Measurements from ENCODE around the gene TPCN2.
A peak's percentile ranks its signal among the peaks of the same experiment; 100 is the strongest.

Gene TPCN2

DNA sequence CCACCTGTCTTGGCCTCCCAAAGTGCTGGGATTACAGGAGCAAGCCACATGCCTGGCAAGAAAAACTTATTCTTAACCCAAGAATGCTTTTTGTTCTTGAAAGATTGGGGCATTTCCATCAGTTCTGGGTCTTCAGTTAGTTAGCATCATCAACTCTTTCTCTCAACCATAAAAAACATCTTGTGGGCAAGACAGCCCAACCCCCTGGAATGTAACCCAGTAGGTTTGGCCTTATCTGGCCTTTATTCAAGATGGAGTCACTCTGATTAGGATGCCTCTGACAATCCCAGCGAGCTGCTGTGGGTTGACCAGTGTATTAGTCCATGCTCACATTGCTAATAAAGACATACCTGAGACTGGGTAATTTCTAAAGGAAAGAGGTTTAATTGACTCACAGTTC is 9.2 kb upstream of the TPCN2 start:
- no peak for DNase-seq

DNA sequence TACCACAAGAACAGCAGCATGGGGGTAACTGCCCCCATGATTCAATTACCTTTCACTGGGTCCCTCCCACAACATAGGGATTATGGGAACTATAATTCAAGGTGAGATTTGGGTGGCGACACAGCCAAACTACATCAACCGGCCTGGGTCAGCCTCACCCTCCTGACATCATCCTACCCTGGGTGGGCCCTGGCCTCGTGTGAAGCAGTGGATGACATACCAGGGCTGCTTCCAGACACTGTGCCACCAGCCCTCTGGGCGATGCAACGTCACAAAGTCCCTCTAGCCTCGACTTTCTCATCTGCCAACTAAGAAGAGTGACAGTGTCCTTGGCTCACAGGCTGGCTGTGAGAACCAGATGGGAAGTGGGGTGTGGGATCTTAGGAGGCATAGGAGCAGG is 8.7 kb upstream of the TPCN2 start:
- DNase-seq: no peak

DNA sequence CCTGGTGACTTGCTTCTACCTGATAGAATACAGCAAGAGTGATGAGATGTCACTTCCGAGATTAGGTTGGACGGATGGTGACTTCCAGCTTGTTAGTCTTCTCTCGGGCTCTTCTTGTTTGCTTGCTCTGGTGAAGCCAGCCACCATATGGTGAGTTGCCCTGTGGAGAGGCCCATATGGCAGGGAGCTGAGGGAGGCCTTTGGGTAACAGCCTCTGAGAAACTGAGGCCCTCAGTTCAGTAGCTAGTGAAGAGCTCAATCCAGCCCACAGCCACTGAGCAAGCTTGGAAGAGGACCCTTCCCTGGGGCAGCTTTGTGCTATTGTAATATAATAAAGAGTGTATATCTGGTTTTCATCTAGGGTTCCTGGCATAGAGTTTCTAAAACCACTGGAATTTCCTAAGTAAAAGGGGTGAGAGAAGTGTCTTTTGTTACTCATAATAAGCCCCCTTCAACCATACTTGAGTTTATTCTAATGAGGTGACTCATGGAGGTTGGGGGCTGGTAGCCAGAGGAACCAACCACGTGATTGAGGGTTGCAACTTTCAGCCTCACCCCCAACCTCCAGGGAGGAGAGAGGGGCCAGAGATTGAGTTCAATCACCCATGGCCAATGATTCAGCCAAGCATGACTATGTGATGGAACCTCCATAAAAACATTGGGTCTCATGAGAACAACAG is 8.0 kb upstream of the TPCN2 start:
- DNase-seq: no peak

DNA sequence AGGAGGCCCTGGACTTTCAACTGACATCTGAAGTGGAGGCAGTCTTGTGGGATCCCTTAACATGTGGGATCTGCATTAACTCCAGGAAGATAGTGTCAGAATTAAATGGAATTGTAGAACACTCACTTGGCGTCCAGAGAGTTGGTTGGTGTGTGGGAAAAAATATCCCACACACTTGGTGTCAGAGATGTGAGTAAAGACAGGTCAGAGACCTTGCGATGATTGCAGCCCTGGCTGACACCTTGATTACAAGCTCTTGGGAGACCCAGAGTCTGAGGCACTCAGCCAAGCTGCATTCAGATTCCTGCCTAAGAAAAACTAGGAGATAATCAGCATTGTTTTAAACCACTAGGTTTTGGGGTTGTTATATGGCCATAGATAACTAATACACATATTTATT is 7.2 kb upstream of the TPCN2 start:
- DNase-seq: no peak

DNA sequence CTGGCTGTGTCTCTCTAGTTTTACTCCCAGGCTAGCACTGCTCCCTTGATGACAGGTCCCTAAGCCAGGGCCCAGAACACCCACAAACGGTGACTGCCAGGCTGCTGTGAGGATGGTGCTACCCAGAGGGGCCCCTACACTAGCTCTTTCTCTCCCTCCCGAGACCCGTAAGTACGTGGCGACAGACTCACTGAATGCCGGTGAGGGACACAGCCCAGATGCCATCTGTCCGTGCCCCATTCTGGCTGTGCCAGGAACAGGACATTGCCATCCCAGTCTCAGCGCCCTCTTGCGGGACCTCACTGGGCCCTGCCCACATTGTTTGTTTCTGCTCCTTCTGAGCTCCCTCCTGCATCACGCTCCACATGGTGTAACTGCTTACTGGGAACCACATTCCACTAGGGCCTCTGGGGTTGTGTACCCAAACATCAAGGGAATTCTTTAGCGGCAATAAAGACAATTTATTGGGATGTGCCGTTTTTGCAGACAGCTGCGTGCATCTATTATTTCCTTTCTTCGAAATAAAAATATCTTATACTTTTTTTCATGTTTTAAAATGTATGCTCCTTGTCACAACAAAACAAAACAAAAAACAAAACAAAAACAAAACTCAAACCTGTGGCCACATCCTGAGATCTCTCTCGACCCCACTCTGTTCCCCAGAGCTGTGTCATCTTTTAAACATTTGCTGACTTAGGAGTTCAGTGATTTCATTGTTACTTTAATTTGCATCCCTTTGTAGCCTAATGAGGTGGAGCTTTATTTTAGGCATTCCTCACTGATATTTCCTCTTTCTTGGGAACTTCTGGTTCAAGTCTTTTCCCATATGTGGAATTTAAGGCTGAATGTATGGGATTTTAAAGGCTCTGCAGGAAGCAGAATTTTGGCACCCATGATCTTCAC is 4.4 kb upstream of the TPCN2 start:
- peak; percentile 6 for DNase-seq

DNA sequence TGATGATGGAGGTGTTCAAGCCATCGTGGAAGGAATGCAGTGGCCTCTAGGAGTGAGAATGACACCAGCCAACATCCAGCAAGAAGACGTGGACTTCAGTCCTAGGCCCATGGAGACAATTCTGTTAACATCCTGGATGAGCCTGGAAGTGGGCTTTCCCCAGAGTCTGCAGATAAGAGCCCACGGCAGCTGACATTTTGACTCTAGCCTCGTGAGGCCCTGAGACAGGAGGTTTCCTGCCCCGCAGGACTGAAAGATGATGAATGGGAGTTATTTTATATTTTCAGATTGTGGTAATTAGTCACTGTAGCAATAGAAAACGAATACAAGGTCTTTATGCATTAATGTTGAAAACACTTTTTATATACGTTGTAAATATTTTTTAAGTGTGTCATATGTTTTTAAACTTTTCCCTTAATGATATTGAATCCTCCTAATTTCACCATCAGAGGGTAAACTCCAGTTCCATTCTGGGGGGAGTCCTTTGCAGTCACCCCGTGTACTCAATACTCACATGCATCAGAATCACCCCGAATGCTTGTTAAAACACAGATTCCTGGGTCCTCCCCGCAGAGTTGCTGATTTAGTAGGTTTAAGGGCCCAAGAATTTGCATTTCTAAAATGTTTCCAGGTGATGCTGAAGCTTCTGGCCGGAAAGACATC is 570 bp upstream of the TPCN2 start:
- no peak for DNase-seq

DNA sequence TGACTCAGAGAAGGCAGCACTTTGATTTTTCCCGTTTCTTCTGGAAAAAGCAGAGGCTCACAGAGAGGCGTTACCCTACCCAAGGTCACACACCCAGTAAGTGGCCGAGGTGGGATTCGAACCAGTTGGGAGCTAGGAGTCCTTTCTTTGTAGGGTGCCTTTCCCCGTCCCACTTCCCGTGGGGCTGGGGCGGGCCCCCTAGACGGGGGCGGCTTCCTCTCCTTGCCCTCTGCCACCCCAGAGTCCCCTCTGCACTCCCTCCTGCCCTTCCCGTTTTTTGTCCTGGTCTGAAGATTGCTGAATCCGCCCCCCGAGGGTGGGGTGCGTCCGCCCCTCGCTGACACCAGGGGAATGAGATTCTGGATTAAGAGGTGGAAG is 747 bp downstream of the TPCN2 start:
- DNase-seq: no peak

DNA sequence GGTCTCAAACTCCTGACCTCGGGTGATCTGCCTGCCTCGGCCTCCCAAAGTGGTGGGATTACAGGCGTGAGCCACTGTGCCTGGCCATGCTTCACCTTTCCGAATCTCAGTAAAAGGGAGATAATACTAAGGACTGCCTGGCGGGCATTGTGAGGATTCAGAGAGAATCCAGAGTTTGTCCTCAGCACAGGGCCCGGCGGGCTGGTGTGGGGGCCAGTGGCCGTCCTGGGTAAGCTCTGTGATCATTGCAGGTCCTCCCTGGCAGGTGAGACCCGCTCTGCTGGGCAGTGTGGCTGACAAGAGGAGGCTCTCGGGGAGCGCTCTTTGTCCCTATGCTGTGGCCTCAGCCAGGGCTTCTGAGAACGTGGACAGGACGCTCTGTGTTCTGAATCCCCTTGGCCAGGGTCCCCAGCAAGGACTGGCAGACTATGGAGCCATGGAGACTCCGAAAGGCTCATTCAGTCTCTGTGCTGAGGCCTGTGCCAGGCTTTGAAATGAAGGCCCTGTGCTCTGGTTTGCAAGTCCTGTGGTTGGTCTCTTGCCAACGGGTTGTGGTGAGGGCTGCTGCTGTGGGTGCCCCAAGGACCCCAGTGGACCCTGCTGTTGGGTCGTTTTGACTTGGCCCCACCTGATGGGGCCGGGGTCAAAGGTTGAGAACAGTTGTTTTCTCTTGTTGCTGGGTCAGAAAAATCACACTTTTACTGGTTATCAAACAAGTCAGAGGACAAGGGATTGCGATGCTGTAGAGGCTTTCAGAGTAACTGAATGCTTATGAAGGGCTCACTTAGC is 2.1 kb downstream of the TPCN2 start:
- no peak for DNase-seq

DNA sequence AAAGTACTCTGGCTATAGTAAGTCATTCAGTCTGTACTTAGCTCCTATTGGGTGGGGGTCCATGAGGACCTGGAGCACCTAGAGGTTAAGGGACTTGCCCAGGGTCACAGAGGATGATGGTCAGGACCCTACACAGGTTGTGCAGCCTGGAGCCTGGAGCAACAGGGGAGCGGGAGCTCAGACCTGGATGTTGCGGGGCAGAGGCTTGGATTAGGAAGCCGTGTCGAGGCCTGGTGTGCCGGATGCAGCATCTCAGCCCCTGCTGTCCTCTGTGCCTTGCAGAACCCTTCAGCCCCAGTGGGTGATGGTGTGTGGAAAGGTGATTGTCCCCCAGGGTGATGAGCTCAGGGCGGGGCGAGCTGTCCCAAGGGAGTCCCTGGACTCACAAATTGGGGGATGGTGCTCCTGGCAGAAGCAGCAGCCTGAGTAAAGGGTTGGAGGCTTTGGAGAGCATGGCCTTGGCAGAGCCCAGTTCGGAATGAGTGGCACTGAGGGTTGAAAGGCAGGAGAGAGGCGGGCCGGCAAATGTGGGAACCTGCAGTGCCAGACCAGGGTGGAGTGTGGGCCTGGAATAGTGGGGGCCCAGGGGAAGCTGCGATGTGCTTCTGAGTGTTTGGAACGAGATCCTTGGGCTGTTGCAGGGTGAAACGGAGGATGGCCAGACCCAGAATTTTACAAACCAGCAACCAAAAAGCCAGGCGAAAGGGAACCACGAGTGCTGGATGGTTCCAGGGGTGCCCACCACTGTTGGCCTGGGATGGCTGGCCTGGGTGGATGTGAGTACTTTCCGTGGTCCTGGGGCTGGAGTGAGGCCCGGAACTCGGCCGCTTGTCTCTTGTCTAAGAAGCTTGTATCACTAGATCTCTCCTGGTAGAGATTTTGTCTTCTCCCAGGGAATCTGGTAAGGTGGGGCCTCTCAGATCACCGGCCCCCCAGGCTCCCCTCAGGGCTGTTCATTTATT is 2.9 kb downstream of the TPCN2 start:
- no peak for DNase-seq

DNA sequence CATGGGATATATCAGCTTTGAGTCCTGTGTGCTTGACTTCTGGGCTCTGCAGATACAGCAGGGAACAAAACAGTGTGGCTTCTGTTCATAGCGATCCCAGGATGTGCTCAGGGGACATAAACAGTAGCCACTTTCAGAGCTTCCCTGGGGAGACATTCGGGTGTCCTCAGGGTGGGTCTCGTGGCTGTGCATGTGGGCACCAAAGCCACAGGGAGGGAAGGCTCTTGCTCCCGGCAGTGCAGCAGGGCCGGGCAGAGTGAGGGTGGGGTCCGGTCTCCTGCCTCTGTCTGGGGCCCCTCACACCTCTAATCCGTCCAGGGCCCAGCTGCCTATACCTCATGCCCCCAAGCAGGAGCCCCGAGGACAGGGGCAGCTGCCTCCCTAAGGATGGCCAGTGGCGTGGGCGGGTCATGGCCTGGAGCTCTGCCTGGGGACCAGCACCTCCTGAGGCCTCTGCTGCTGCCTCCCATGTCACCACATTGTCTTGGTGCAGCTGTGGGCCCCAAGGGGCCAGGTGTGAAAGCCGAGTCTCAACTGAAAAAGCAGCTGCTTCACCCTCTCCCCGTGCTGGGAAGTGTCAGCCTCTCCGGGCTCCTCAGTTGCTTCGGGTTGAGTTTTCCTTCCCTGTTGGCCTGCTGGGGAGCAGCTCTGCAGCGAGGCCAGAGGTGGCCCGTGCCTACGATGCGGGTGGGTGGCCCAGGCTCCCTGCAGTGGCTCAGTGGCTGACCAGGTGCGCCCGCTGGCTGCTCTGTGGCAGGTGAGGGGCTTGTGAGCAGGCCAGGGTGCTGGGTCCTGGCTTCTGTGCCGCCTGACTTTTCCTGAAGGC is 3.8 kb downstream of the TPCN2 start:
- no peak for DNase-seq

DNA sequence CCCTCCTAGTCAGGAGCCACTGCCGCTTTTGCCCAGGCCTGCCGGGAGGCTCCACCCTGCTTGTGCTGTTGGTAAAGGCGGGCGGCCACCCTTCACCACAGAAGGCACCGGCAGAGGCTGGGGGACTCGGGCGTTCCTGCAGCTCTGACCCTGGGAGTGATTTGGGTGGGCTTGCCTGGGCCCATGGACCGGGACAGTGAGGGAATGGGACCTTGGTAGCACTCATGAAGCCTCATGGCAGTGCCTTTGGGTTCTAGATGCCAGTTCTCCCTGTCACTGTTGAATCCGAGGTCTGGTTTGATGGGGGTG is 4.4 kb downstream of the TPCN2 start:
- no peak for DNase-seq

DNA sequence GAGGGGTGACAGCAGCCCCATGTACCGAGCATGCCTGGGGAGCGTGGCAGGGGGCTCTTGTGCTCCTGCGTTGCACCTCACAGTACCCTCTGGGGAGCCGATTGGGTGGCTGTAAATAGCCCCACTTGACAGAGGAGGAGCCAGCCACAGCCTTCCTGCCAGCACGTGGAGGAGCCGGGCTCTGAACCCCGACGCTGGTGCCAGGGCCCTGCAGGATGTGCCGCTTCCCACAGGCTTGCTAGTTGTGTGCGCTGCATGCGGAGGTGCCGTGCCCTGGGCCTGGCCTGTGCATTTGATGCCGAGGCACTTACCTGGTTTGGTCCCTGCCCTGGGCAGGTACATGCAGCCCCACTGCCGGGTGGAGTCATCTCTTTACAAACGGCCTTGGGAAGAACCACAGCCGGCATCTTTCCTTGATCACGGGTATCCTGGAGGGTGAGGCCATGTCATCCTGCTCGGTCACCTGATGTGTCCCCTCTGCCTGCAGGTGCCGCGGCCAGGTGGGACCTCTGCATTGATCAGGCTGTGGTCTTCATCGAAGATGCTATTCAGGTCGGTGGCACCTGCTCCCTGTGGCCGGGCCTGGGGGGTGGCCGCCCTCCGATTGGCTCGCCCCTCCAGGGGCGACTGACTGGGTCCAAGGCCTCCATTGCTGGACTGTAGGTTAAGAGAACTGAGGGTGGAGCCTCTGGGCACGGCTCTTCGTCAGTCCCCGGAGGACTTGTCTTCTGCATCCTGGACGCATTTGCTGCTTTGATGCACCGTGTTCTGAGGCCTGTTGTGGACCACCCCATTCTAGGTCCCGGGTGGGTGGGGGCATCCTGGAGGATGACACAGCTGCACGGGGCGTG is 5.0 kb downstream of the TPCN2 start:
- no peak for DNase-seq

DNA sequence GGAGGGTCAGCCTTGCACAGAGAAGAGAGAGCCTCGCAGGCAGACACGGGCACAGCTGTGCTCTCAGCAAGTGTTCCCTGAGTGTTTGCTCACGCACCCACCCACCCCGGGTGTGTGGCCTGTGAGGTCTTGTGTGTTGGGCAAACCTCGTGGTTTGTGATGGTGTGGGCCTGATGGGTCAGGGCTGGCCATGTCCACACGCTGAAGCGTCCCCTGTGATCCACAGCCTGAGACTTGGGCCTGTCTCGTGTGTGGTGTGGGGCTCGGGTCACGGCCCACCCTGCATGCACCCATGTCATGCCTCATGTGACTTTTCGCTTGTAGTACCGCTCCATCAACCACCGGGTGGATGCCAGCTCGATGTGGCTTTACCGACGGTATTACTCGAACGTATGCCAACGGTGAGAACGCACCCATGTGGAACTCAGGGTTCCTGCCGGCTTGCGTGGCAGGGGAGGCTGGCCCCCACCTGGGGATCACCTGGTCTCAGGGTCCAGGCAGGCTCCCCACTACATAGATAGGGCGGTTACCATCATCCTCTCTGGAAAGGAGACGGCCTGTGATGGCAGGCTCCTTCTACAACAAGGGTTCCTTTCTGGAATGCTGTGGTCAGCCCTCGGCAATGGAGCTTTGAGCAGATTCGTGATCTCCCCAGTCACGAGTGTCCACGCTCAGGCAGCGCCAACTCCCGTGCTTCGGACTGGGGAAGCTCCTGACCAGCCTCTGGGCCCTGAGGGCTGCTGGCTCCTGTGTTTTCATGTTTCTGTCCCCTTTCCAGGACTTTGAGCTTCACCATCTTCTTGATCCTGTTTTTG is 5.9 kb downstream of the TPCN2 start:
- no peak for DNase-seq

DNA sequence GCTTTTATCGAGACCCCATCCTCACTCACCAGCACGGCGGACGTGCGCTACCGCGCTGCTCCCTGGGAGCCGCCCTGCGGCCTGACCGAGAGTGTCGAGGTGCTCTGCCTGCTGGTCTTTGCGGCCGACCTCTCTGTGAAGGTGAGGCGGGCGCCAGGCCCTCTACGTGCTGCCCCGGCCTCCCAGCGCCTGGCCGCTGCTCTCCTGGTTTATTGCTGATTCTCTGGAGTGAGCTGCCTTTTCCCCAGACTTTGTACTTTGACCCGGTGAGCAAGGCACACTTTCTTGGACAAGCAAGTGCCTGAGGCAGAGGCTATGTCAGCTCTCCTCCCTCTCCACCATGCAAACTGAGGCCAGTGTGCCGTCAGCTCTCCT is 6.5 kb downstream of the TPCN2 start:
- no peak for DNase-seq

DNA sequence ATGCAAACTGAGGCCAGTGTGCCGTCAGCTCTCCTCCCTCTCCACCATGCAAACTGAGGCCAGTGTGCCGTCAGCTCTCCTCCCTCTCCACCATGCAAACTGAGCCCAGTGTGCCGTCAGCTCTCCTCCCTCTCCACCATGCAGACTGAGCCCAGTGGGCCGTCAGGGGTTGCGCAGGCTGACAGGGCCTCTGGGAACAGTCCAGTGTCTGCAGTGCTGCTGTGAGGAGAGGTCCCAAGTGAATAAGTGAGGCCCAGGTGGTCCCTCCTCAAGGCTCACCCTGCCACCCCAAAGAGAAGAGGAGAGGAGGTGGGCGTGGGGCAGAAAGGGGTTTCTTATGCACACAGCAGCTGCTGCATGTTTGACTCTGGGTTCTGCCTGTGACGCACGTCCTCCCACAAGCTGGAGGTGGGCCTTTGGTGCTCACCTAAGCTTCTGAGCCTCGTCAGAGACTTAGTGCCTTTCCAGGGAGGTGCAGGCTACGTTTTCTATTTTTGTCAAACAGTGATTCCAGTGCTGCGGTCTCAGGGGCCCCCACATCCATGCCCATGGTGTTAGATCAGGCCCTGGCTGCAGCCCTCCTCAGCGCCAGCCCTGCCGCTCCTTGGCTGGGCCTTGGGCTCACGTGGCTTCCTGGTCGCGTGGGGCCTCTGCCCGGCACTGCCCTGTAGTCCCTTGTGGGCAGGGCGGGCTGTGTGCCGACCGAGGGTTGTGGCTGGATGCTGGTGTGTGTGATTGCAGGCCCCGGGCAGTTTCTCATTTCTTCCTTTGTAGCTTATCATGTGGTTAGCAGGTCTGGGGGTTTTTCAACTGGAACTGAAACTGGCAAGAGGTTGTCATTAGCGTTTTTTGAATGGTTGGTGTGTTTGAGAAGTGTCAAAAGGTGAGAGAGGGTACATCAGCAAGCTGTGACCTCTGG is 7.1 kb downstream of the TPCN2 start:
- no peak for DNase-seq

DNA sequence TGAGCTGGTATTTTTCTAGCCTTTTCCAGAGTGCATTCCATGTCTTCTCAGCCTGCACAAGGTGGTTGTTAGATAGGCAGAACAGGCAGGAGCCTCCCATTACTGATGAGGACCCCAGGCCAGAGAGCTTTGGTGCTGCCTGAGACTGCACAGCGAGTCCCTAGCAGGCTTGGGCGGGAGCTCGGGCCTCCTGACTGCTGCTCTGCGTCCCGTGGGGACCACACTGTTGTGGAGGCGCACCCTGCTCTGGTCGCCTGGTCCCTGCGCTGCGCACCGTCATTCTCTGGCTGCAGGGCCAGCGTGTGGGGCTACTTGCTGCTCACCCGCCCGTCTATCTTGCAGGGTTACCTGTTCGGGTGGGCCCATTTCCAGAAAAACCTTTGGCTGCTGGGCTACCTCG is 8.5 kb downstream of the TPCN2 start:
- DNase-seq: no peak

DNA sequence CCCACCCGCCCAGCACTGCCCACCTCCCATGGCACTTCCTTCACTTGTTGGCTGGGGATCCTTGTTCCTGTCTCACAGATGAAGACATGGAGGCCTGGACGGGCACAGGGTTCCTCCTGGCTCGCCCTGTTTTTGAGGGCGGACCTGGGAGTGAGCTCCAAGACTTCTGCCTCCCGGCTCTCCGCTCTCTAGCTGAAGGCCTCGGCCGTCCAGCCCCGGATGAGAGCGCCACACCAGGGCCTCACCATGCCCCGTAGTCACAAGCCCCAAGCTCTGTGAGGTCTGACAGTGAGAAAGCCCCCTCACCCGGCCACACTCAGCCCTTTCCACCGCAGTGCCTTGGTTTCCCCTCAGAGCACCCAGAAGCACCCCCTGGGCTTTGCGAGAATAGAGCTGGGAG is 9.1 kb downstream of the TPCN2 start:
- DNase-seq: no peak
